GM23338 (cell line): ENCODE data around the gene EVI5. TPM values are rescaled to one million over a fixed set of nuclear protein-coding genes. Genes with fewer than 3 reads are reported as not detected.

ENCODE experiments used
- ATAC-seq: fragments of 200-7000 bp; cut with Tn5 transposase; 3 replicates; pipeline ENCODE4 v1.9.1; 2020
- DNase-seq: peaks from one replicate; pipeline ENCODE4 v3.0.0-alpha.2; 2015; ENCODE audit warnings: low spot score
- H2AFZ ChIP-seq: fragments of 200-600 bp; sonication (generic); 2 replicates; pipeline ENCODE4 v1.8.0; 2016; ENCODE audit warnings: antibody characterized with exemption, mild to moderate bottlenecking, moderate library complexity
- H3F3A ChIP-seq: fragments of 200-600 bp; sonication (generic); replicated peaks from 2 replicates; pipeline ENCODE4 v1.8.0; 2017; ENCODE audit warnings: antibody characterized with exemption, mixed run types, low read depth
- H3K27ac ChIP-seq: fragments of 200-600 bp; sonication (generic); 2 replicates; pipeline ENCODE4 v1.6.1; 2016; ENCODE audit warnings: low read depth
- H3K27me3 ChIP-seq: fragments of 200-600 bp; sonication (generic); 2 replicates; pipeline ENCODE4 v1.8.0; 2016; ENCODE audit warnings: mild to moderate bottlenecking, mixed run types, moderate library complexity; ENCODE audit not compliant: insufficient read depth
- H3K36me3 ChIP-seq: fragments of 200-600 bp; sonication (generic); 2 replicates; pipeline ENCODE4 v1.8.0; 2016; ENCODE audit warnings: mild to moderate bottlenecking; ENCODE audit not compliant: insufficient read depth
- H3K4me1 ChIP-seq: fragments of 200-600 bp; sonication (generic); 2 replicates; pipeline ENCODE4 v1.8.0; 2016; ENCODE audit warnings: mild to moderate bottlenecking, moderate library complexity; ENCODE audit not compliant: insufficient read depth
- H3K4me2 ChIP-seq: fragments of 200-600 bp; sonication (generic); 2 replicates; pipeline ENCODE4 v1.7.1; 2017; ENCODE audit warnings: mixed run types
- H3K4me3 ChIP-seq: fragments of 200-600 bp; sonication (generic); 2 replicates; pipeline ENCODE4 v1.6.1; 2016; ENCODE audit warnings: mixed run types
- H3K79me2 ChIP-seq: fragments of 200-600 bp; sonication (generic); replicated peaks from 2 replicates; pipeline ENCODE4 v1.8.0; 2017; ENCODE audit warnings: mild to moderate bottlenecking; ENCODE audit not compliant: insufficient read depth
- H3K9me2 ChIP-seq: fragments of 200-600 bp; sonication (generic); 2 replicates; pipeline ENCODE4 v1.8.0; 2017; ENCODE audit not compliant: insufficient read depth
- H4K20me1 ChIP-seq: fragments of 200-600 bp; sonication (generic); replicated peaks from 2 replicates; pipeline ENCODE4 v1.8.0; 2017; ENCODE audit warnings: mild to moderate bottlenecking; ENCODE audit not compliant: insufficient read depth
- H3K27ac Mint-ChIP-seq: 2 replicates; pipeline ENCODE4 v1.8.0; 2020; ENCODE audit warnings: inconsistent platforms, mild to moderate bottlenecking, moderate library complexity, mixed read lengths
- H3K27me3 Mint-ChIP-seq: 3 replicates; pipeline ENCODE4 v1.8.0; 2022; ENCODE audit warnings: low read depth, mild to moderate bottlenecking, moderate library complexity, mixed read lengths, inconsistent platforms; ENCODE audit not compliant: insufficient read depth, poor library complexity
- H3K36me3 Mint-ChIP-seq: 3 replicates; pipeline ENCODE4 v1.8.0; 2021; ENCODE audit warnings: low read depth, mild to moderate bottlenecking, inconsistent platforms, moderate library complexity, mixed read lengths
- H3K4me1 Mint-ChIP-seq: 3 replicates; pipeline ENCODE4 v1.8.0; 2020; ENCODE audit warnings: mild to moderate bottlenecking, inconsistent platforms, mixed read lengths
- H3K4me3 Mint-ChIP-seq: 3 replicates; pipeline ENCODE4 v1.8.0; 2021; ENCODE audit warnings: moderate library complexity, mild to moderate bottlenecking, inconsistent platforms, mixed read lengths
- H3K9me3 Mint-ChIP-seq: 3 replicates; pipeline ENCODE4 v1.8.0; 2020; ENCODE audit warnings: moderate library complexity, mild to moderate bottlenecking, inconsistent platforms, mixed read lengths
- CTCF ChIP-seq, 2 experiments: fragments of 200-600 bp in 1 of 2; sonication (generic) in 1 of 2; conservative IDR thresholded peaks; 2 replicates each; pipeline versions ENCODE4 v1.5.1 to v1.6.1; 2016 to 2017; ENCODE audit warnings: antibody characterized with exemption in 2 of 2, low read depth in 2 of 2, mild to moderate bottlenecking in 2 of 2, moderate library complexity in 1 of 2
- ETS1 ChIP-seq: IDR thresholded peaks from 2 replicates; pipeline ENCODE4 v1.6.1; 2016; ENCODE audit warnings: antibody characterized with exemption
- NANOG ChIP-seq: IDR thresholded peaks from 2 replicates; pipeline ENCODE4 v1.6.1; 2016; ENCODE audit warnings: antibody characterized with exemption, borderline replicate concordance
- POLR2AphosphoS5 ChIP-seq: IDR thresholded peaks from 2 replicates; pipeline ENCODE4 v1.6.1; 2016; ENCODE audit warnings: antibody characterized with exemption, low read depth
- REST ChIP-seq: IDR thresholded peaks from one replicate; pipeline ENCODE4 v1.6.1; 2018; ENCODE audit warnings: antibody characterized with exemption; ENCODE audit not compliant: unreplicated experiment
- STAT1 ChIP-seq: IDR thresholded peaks from one replicate; pipeline ENCODE4 v1.6.1; 2016; ENCODE audit warnings: antibody characterized with exemption; ENCODE audit not compliant: unreplicated experiment
- ZNF114 ChIP-seq: fragments of 250-450 bp; sonication (Bioruptor Pico); IDR thresholded peaks from 2 replicates; pipeline ENCODE4 v1.5.0; 2020; ENCODE audit warnings: mild to moderate bottlenecking, moderate library complexity
- ZNF331 ChIP-seq: fragments of 250-450 bp; sonication (Bioruptor Pico); IDR thresholded peaks from 2 replicates; pipeline ENCODE4 v1.5.0; 2020; ENCODE audit warnings: low read depth, mild to moderate bottlenecking, moderate library complexity
- polyA plus RNA-seq: library from polyadenylated mRNA; unstranded; fragments of >200 nt; fragmentation: Nextera tagmentation; extraction: Ambion mirVana; gene quantifications from 2 replicates; pipeline ENCODE4 v1.2.1, GENCODE V29; 2016
- total RNA-seq: library from RNA; depleted of rRNA; stranded (reverse); fragments of >200 nt; shearing (Covaris generic); gene quantifications from 2 replicates; pipeline ENCODE4 v1.2.3, GENCODE V29; 2014

Gene EVI5
- total and polyA plus RNA-seq, 2 experiments from 2014 or later = 15.6 to 24.8 TPM

- TF ChIP-seq REST (no peak), NANOG (no peak), STAT1 (no peak), POLR2AphosphoS5 (no peak), ZNF114 (CRISPR knock-in tag) (no peak)
Observed at GRCh38 chr1:92494485-92495141, 290.3 kb downstream of the EVI5 start (continued).

- Histone ChIP-seq H3K27me3 (peaks cover 27% of the 10 kb centered on the region), H3K36me3 (no peaks in the 10 kb centered on the region), H2AFZ (no peak overlapping the region), H3F3A (no peaks in the 10 kb centered on the region), H3K4me1 (no peaks in the 10 kb centered on the region), H3K9me2 (no peaks in the 10 kb centered on the region), H4K20me1 (no peaks in the 10 kb centered on the region), H3K4me3 (no peak overlapping the region), H3K79me2 (no peaks in the 10 kb centered on the region), H3K4me2 (no peak overlapping the region), H3K27ac (no peak overlapping the region)
- H3K36me3 Mint-ChIP-seq = no peaks in the 10 kb centered on the region
- DNase-seq (no peak), ATAC-seq (no peak)
- TF ChIP-seq ETS1 = no peak
- no peak for TF ChIP-seq NANOG
- TF ChIP-seq STAT1 = no peak
- TF ChIP-seq CTCF (conservative IDR thresholded peaks at IDR 0.05; ENCODE audit: low read depth in 2 of 2) = no peak
- TF ChIP-seq ZNF331 (CRISPR knock-in tag) = no peak
- no peak overlapping the region for H3K27ac Mint-ChIP-seq
- H3K27me3 Mint-ChIP-seq = peaks cover 16% of the 10 kb centered on the region
- H3K4me1 Mint-ChIP-seq = no peaks in the 10 kb centered on the region
- no peak overlapping the region for H3K4me3 Mint-ChIP-seq
- no peaks in the 10 kb centered on the region for H3K9me3 Mint-ChIP-seq
Observed at GRCh38 chr1:92493139-92493538, 291.8 kb downstream of the EVI5 start.
